Heart right ventricle (tissue), 16 donors: Measurements from ENCODE around the gene CCDC7. TPM values are rescaled to one million over a fixed set of nuclear protein-coding genes. Genes with fewer than 3 reads are reported as not detected.
"Not testable (repeated sequence)": the region's sequence is repeated elsewhere in the genome, so short reads cannot be mapped to it uniquely, and the experiment has no call there.

ENCODE experiments used
- ATAC-seq, 8 donors: fragments of 200-7000 bp; cut with Tn5 transposase; one replicate each; pipeline ENCODE4 v1.9.1; 2020; ENCODE audit warnings: mild to moderate bottlenecking in 8 of 8, moderate library complexity in 8 of 8, moderate number of reproducible peaks in 1 of 8
- DNase-seq, 2 donors: peaks; one replicate each; pipeline ENCODE4 v3.0.0-alpha.2; 2020
- H3K27ac ChIP-seq, 10 donors: fragments of 200-600 bp; sonication (generic) in 2 of 10; one replicate each; pipeline versions ENCODE4 v1.5.0 to v1.8.0; 2020 to 2022; ENCODE audit warnings: mild to moderate bottlenecking in 3 of 10
- H3K27me3 ChIP-seq, 7 donors: fragments of 200-600 bp; one replicate each; pipeline ENCODE4 v1.8.0; 2021 to 2022; ENCODE audit warnings: mild to moderate bottlenecking in 2 of 7
- H3K36me3 ChIP-seq, 9 donors: fragments of 200-600 bp; sonication (generic) in 1 of 9; one replicate each; pipeline versions ENCODE4 v1.5.0 to v1.8.0; 2020 to 2022; ENCODE audit warnings: mild to moderate bottlenecking in 2 of 9
- H3K4me1 ChIP-seq, 9 donors: fragments of 200-600 bp; sonication (generic) in 1 of 9; one replicate each; pipeline versions ENCODE4 v1.5.0 to v1.8.0; 2020 to 2022; ENCODE audit warnings: mild to moderate bottlenecking in 4 of 9
- H3K4me3 ChIP-seq, 10 donors: fragments of 200-600 bp; sonication (generic) in 2 of 10; one replicate each; pipeline versions ENCODE4 v1.5.0 to v1.8.0; 2020 to 2022; ENCODE audit warnings: mild to moderate bottlenecking in 7 of 10, moderate library complexity in 2 of 10
- H3K9me3 ChIP-seq, 11 donors: fragments of 200-600 bp in 10 of 11; sonication (generic) in 2 of 11; one replicate each; pipeline versions ENCODE4 v1.5.0 to v1.8.0; 2013 to 2022; ENCODE audit warnings: mild to moderate bottlenecking in 2 of 11, control low read depth in 1 of 11, moderate library complexity in 1 of 11
- whole genome bisulfite sequencing, 2 donors: extraction: QIAGEN DNeasy Blood & Tissue Kit; methylation state at CpG; one replicate each; pipeline ENCODE4 v1.1.7; 2013; ENCODE audit warnings: inconsistent platforms in 1 of 2; 5-methylcytosine and 5-hydroxymethylcytosine counted together
- intact Hi-C, 10 donors: fragments of 100-400 bp; cut with DNase I; formaldehyde crosslinking; loops; one replicate each; pipeline versions ENCODE4 v1.11.1 to v1.14.2; 2022
- long read RNA-seq, 3 donors: library from polyadenylated mRNA; unstranded; transcript quantifications; one replicate each; pipeline ENCODE4 v2.0.0, GENCODE V29; 2020 to 2021
- polyA plus RNA-seq, 2 donors: library from polyadenylated mRNA; stranded (reverse); fragments of 200-250 nt; gene quantifications; one replicate each; pipeline ENCODE4 v1.2.3, GENCODE V29; 2013
- total RNA-seq, 10 donors: library from RNA; stranded (reverse); fragmentation: NEBNext Ultra II Directional in 3 of 10; extraction: Animal tissue kit (Norgen Biotek cat#: 25700) in 3 of 10; gene quantifications; one replicate each; pipeline versions ENCODE4 v1.2.1 to v1.2.4, GENCODE V29; 2021 to 2023
- TF ChIP-seq, protein P1 (sequence below), 9 donors: fragments of 200-600 bp; sonication (generic) in 2 of 9; IDR thresholded peaks; one replicate each; pipeline versions ENCODE4 v1.5.0 to v1.8.0; 2021 to 2022; ENCODE audit warnings: antibody characterized with exemption in 9 of 9, mild to moderate bottlenecking in 5 of 9, moderate library complexity in 1 of 9
- donor health status: Arrhythmogenic right ventricular cardiomyopathy.
- donor health status: ischemic (EF 13 %, LVEDD 7.1; RV severe dilation, severe dysfunction).
- donor health status: healthy with polysubstance abuse.
- donor health status: DM: no; HTN: yes; CAD: no.
- donor health status: DM: no; HTN: no; CAD: no.
- donor health status: ischemic (EF 25% LVEDD 6.9; RV normal size, moderate dysfunction).
- donor health status: ischemic (EF 25% LVEDD 5.7; RV mildly dilated, moderate dysfunction).
- donor health status: healthy.
- donor health status: DM: yes; HTN: yes; CAD: no.
- donor health status: Ischemic cardiomyopathy.
- donor health status: ischemic (EF 35%, LVEDD 5.7; RV mildly dilated, moderate dysfunction).
- donor health status: nonischemic (EF 11% LVEDD 7.7; RV severe dilation, severe dysfunction).
- donor health status: DM: yes; HTN: yes; CAD: no.
- donor health status: PGD.
- donor health status: ischemic (EF 29% LVEDD 5.4; RV normal size, mild dysfunction).
- donor health status: nonischemic (EF 23%, LVEDD 6.1; RV moderate dilation, normal function).

The CCDC7 gene
- total RNA-seq: 10 to 100 TPM; 17.8 to 34.1 (median 21.0) TPM
- 1 to 10 TPM in 1 of 2 donors, under 1 TPM in 1; 0.96 to 3.4 TPM for polyA plus RNA-seq
- long read RNA-seq, donor 1: 0 reads
- long read RNA-seq, donor 2: 0 reads
- long read RNA-seq, donor 3, partial matches to known transcripts: 0 of 5 reads
- long read RNA-seq, donor 3, other reads (novel, unspliced or antisense): 5 of 5 reads

GRCh38 chr10:32445740-32446535, at the start of gene CCDC7:
CCDC7 (plus strand) TSS chr10:32446140; CDS start chr10:32451643, 5,503 bp downstream.
- H3K9me3 ChIP-seq: peaks cover 0 to 8% (median 0%) of the 10 kb centered on the region in 11 donors
- TF ChIP-seq, protein P1, sequence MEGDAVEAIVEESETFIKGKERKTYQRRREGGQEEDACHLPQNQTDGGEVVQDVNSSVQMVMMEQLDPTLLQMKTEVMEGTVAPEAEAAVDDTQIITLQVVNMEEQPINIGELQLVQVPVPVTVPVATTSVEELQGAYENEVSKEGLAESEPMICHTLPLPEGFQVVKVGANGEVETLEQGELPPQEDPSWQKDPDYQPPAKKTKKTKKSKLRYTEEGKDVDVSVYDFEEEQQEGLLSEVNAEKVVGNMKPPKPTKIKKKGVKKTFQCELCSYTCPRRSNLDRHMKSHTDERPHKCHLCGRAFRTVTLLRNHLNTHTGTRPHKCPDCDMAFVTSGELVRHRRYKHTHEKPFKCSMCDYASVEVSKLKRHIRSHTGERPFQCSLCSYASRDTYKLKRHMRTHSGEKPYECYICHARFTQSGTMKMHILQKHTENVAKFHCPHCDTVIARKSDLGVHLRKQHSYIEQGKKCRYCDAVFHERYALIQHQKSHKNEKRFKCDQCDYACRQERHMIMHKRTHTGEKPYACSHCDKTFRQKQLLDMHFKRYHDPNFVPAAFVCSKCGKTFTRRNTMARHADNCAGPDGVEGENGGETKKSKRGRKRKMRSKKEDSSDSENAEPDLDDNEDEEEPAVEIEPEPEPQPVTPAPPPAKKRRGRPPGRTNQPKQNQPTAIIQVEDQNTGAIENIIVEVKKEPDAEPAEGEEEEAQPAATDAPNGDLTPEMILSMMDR (IDR thresholded peaks at IDR 0.05): peak; percentile 33 to 84 (median 55)
- intact Hi-C loops: loop anchor here in 9 of 10 donors (1.0 to 10.0 kb wide), 5 partner anchors 51 to 191 kb away; no protein-coding TSS in a partner anchor
- peak within 1 kb of the TSS; percentile 56 to 85 (median 74) for H3K4me3 ChIP-seq
- ATAC-seq (peak; percentile 98 to 99 (median 98)), DNase-seq (peak; percentile 85 to 89)
- peaks cover 0 to 19% (median 9%) of the 10 kb centered on the region in 9 donors for H3K4me1 ChIP-seq
- no peaks in the 10 kb centered on the region for H3K36me3 ChIP-seq
- peak within 1 kb of the TSS; percentile 95 to 99 (median 98) for H3K27ac ChIP-seq
- H3K27me3 ChIP-seq: no peaks in the 10 kb centered on the region
- WGBS, 2 donors: 1% methylated on average over 53 of the region's 53 CpGs

- intact Hi-C loops: loop anchor here in 1 of 10 donors (10.0 kb wide), 1 partner anchor 48 kb away; the partner anchor contains the start of gene CCDC7
- 96 to 100% methylated on average over 1 to 3 of the region's 3 CpGs for whole genome bisulfite sequencing, 2 donors
- ATAC-seq: not testable (repeated sequence)
These were observed 48.8 kb upstream of the CCDC7 start for GRCh38 chr10:32397163-32397562.

GRCh38 chr10:32399720-32400119, 46.2 kb upstream of the CCDC7 start:
- WGBS, 2 donors: 90 to 91% methylated on average over 3 of the region's 3 CpGs
- not testable (repeated sequence) for H3K9me3 ChIP-seq, H3K27ac ChIP-seq, H3K4me3 ChIP-seq, DNase-seq, H3K36me3 ChIP-seq, H3K27me3 ChIP-seq, ATAC-seq, H3K4me1 ChIP-seq
- intact Hi-C loops: loop anchor here in 1 of 10 donors (10.0 kb wide), 1 partner anchor 45 kb away; the partner anchor contains the start of gene CCDC7

More at GRCh38 chr10:32397163-32397562, 48.8 kb upstream of the CCDC7 start:
- H3K36me3 ChIP-seq, DNase-seq, H3K27ac ChIP-seq, H3K9me3 ChIP-seq, H3K4me1 ChIP-seq, H3K4me3 ChIP-seq, H3K27me3 ChIP-seq: not testable (repeated sequence)

DNA sequence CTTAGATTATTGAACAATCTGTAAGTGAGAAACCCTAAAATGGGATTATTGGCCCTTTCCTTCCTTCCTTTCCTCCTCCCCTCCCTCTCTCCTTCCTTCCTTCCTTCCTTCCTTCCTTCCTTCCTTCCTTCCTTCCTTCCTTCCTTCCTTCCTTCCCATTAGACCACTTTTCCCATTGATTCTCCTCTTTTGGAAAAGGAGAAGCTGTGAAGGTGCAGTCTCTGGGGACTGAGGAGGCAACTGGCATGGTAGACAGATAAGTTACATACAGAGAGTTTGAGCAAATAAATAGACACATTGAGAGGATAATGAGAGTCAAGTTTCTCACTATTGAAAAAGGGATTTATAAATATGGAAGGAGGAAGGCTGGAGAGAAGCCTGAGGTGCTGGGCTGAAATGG, 45.0 kb upstream of the CCDC7 start:
- TF ChIP-seq, protein P1 (IDR thresholded peaks at IDR 0.05): no peak
- no peaks in the 10 kb centered on the region for H3K27me3 ChIP-seq
- H3K36me3 ChIP-seq: no peaks in the 10 kb centered on the region
- no peak overlapping the region for H3K4me3 ChIP-seq
- no peaks in the 10 kb centered on the region for H3K4me1 ChIP-seq
- intact Hi-C loops: no loop called here
- H3K9me3 ChIP-seq: no peaks in the 10 kb centered on the region
- DNase-seq (no peak), ATAC-seq (no peak)
- H3K27ac ChIP-seq: no peak overlapping the region

- WGBS, 2 donors: 90 to 95% methylated on average over 4 of the region's 4 CpGs
- H3K27ac ChIP-seq: no peak overlapping the region
- TF ChIP-seq, protein P1 (IDR thresholded peaks at IDR 0.05): no peak
These were observed 43.4 kb upstream of the CCDC7 start for GRCh38 chr10:32402499-32402898.

More at GRCh38 chr10:32402499-32402898, 43.4 kb upstream of the CCDC7 start:
- DNase-seq (no peak), ATAC-seq (no peak)
- intact Hi-C loops: no loop called here
- no peaks in the 10 kb centered on the region for H3K4me1 ChIP-seq
- H3K9me3 ChIP-seq: no peaks in the 10 kb centered on the region
- H3K27me3 ChIP-seq: no peaks in the 10 kb centered on the region
- H3K36me3 ChIP-seq: no peaks in the 10 kb centered on the region
- H3K4me3 ChIP-seq: no peak overlapping the region
